Spleen (tissue), 11 donors: Measurements from ENCODE around the gene JAKMIP1. TPM values are rescaled to one million over a fixed set of nuclear protein-coding genes. Genes with fewer than 3 reads are reported as not detected.

ENCODE experiments used
- DNase-seq: peaks from one replicate; pipeline ENCODE4 v3.0.0-alpha.2; 2020
- H3K27ac ChIP-seq, 8 donors: fragments of 200-600 bp; sonication (generic) in 7 of 8; 1 replicate in 4 of 8; 2 replicates in 4 of 8; pipeline versions ENCODE4 v1.5.0 to v1.8.0; 2016 to 2021; ENCODE audit warnings: inconsistent platforms in 4 of 8, mild to moderate bottlenecking in 4 of 8, moderate library complexity in 1 of 8
- H3K27me3 ChIP-seq, 7 donors: fragments of 200-600 bp; sonication (generic) in 6 of 7; replicated peaks in 1 of 7; 1 replicate in 4 of 7; 2 replicates in 3 of 7; pipeline versions ENCODE4 v1.5.0 to v1.8.0; 2016 to 2021; ENCODE audit warnings: inconsistent platforms in 3 of 7, mild to moderate bottlenecking in 1 of 7
- H3K36me3 ChIP-seq, 6 donors: fragments of 200-600 bp; sonication (generic) in 5 of 6; 1 replicate in 4 of 6; 2 replicates in 2 of 6; pipeline versions ENCODE4 v1.5.0 to v1.8.0; 2016 to 2021; ENCODE audit warnings: inconsistent platforms in 2 of 6
- H3K4me1 ChIP-seq, 6 donors: fragments of 200-600 bp; sonication (generic) in 5 of 6; 1 replicate in 3 of 6; 2 replicates in 3 of 6; pipeline versions ENCODE4 v1.5.0 to v1.8.0; 2016 to 2021; ENCODE audit warnings: inconsistent platforms in 3 of 6
- H3K4me3 ChIP-seq, 8 donors: fragments of 200-600 bp; sonication (generic) in 7 of 8; 1 replicate in 4 of 8; 2 replicates in 4 of 8; pipeline versions ENCODE4 v1.5.0 to v1.8.0; 2016 to 2021; ENCODE audit warnings: inconsistent platforms in 4 of 8, mild to moderate bottlenecking in 4 of 8, moderate library complexity in 2 of 8
- H3K9me3 ChIP-seq, 8 donors: fragments of 200-600 bp; sonication (generic) in 7 of 8; 1 replicate in 4 of 8; 2 replicates in 4 of 8; pipeline versions ENCODE4 v1.5.0 to v1.8.0; 2016 to 2021; ENCODE audit warnings: inconsistent platforms in 4 of 8
- CTCF ChIP-seq, 11 experiments: fragments of 200-600 bp in 7 of 11; fragments of 450-650 bp in 4 of 11; sonication (generic) in 4 of 11; IDR thresholded peaks in 8 of 11; conservative IDR thresholded peaks in 3 of 11; 1 replicate in 7 of 11; 2 replicates in 4 of 11; pipeline versions ENCODE4 v1.4.0 to v1.8.0; 2016 to 2021; ENCODE audit warnings: antibody characterized with exemption in 11 of 11, inconsistent platforms in 4 of 11, mild to moderate bottlenecking in 1 of 11
- POLR2A ChIP-seq, 3 donors: fragments of 450-650 bp; IDR thresholded peaks; one replicate each; pipeline ENCODE4 v1.5.1; 2017; ENCODE audit warnings: antibody characterized with exemption in 3 of 3, mild to moderate bottlenecking in 1 of 3
- POLR2AphosphoS5 ChIP-seq, 3 donors: sonication (generic); formaldehyde crosslinking; IDR thresholded peaks; one replicate each; pipeline ENCODE4 v1.5.1; 2017; ENCODE audit warnings: antibody characterized with exemption in 3 of 3
- WGBS, 5 donors: extraction: QIAGEN DNeasy Blood & Tissue Kit in 3 of 5; methylation state at CpG; one replicate each; pipeline versions ENCODE4 v1.1.5 to v1.1.7; 2013 to 2018; 5-methylcytosine and 5-hydroxymethylcytosine counted together
- intact Hi-C: fragments of 100-400 bp; cut with DNase I; formaldehyde crosslinking; loops from one replicate; pipeline ENCODE4 v1.15.0; 2023; ENCODE audit warnings: low total_unique reads
- polyA plus RNA-seq, 3 donors: library from polyadenylated mRNA; stranded (reverse); fragments of 200-250 nt; gene quantifications; one replicate each; pipeline ENCODE4 v1.2.1, GENCODE V29; 2013
- total RNA-seq, 7 donors: library from RNA; depleted of rRNA in 3 of 7; stranded (reverse); fragments of >200 nt in 3 of 7; fragmentation: NEBNext Ultra II Directional in 4 of 7; extraction: Animal tissue kit (Norgen Biotek cat#: 25700) in 4 of 7; gene quantifications; one replicate each; pipeline versions ENCODE4 v1.1.0 to v1.2.1, GENCODE V29; 2016 to 2021
- donor health status: healthy with polysubstance abuse.
- donor health status: DM: no; HTN: no; CAD: no; lungs with moderate emphysema.
- donor health status: DM: no; HTN: no; CAD: no.
- donor health status: Bipolar disorder and iron deficiency.
- donor health status: healthy.
- donor health status: DM: no; HTN: no; CAD: no.
- donor health status: DM: yes; HTN: yes; CAD: no.

Gene JAKMIP1
- total and polyA plus RNA-seq, 10 donors = 0.37 to 8.7 (median 2.6) TPM

- TF ChIP-seq POLR2AphosphoS5 (IDR thresholded peaks at IDR 0.05) (no peak), CTCF (IDR thresholded peaks at IDR 0.05 in 8 of 11, conservative IDR thresholded peaks at IDR 0.05 in 3 of 11) (no peak), POLR2A (IDR thresholded peaks at IDR 0.05) (no peak)
- no peaks in the 10 kb centered on the region for H3K36me3 ChIP-seq
- no peak within 1 kb of the TSS for H3K27ac ChIP-seq
- H3K27me3 ChIP-seq = peaks cover 0 to 22% (median 0%) of the 10 kb centered on the region in 7 donors
- no peak for DNase-seq
- intact Hi-C loops = no loop called here
- no peaks in the 10 kb centered on the region for H3K9me3 ChIP-seq
- no peak within 1 kb of the TSS for H3K4me3 ChIP-seq
- WGBS, 5 donors = 71 to 75% (median 73%) methylated on average over 8 of the region's 8 CpGs
- peaks cover 0 to 10% (median 2%) of the 10 kb centered on the region in 6 donors for H3K4me1 ChIP-seq
Observed at GRCh38 chr4:6018331-6018730, 182.0 kb downstream of the JAKMIP1 start, which contains the start of gene C4orf50. TSS of gene C4orf50 (minus strand) at chr4:6018431.

- no peak for DNase-seq
- Histone ChIP-seq H3K4me3 (no peak overlapping the region), H3K9me3 (no peaks in the 10 kb centered on the region), H3K27me3 (peaks cover 0 to 22% (median 0%) of the 10 kb centered on the region in 7 donors), H3K36me3 (no peaks in the 10 kb centered on the region), H3K4me1 (peaks cover 0 to 7% (median 2%) of the 10 kb centered on the region in 6 donors), H3K27ac (no peak overlapping the region)
- TF ChIP-seq POLR2A (IDR thresholded peaks at IDR 0.05) = no peak
- no peak for TF ChIP-seq CTCF (IDR thresholded peaks at IDR 0.05 in 8 of 11, conservative IDR thresholded peaks at IDR 0.05 in 3 of 11)
- TF ChIP-seq POLR2AphosphoS5 (IDR thresholded peaks at IDR 0.05) = no peak
- WGBS, 5 donors = 85 to 95% (median 88%) methylated on average over 11 of the region's 11 CpGs
- intact Hi-C loops = no loop called here
Observed at GRCh38 chr4:6017800-6018199, 182.5 kb downstream of the JAKMIP1 start.

DNA sequence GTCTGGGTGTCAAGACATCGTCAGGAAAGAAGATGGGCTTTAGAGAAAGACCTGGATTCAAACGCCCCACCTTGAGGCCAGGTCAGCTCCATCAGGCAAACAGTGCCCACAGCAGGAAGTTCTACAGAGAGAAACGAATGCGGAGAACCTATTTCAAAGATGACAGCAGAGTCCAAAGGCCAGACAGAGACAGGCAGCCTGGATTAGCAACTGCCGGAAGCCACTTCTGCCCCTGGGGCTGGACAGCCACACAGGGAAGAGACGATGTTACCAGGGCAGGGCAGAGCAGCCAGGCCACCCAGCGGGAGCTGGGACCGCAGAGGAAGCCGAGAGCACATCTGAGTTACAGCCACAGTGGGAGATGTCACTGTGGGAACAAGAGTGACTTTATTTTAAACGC, 183.3 kb downstream of the JAKMIP1 start:
- Histone ChIP-seq H3K36me3 (no peaks in the 10 kb centered on the region), H3K9me3 (no peaks in the 10 kb centered on the region), H3K27ac (no peak overlapping the region), H3K4me1 (no peaks in the 10 kb centered on the region), H3K27me3 (peaks cover 0 to 25% (median 0%) of the 10 kb centered on the region in 7 donors), H3K4me3 (no peak overlapping the region)
- intact Hi-C loops = no loop called here
- no peak for DNase-seq
- 68 to 80% (median 76%) methylated on average over 10 of the region's 10 CpGs for WGBS, 5 donors
- TF ChIP-seq POLR2AphosphoS5 (IDR thresholded peaks at IDR 0.05) = no peak
- TF ChIP-seq CTCF (IDR thresholded peaks at IDR 0.05 in 8 of 11, conservative IDR thresholded peaks at IDR 0.05 in 3 of 11) = no peak
- TF ChIP-seq POLR2A (IDR thresholded peaks at IDR 0.05) = no peak

- TF ChIP-seq POLR2A (IDR thresholded peaks at IDR 0.05) (no peak), POLR2AphosphoS5 (IDR thresholded peaks at IDR 0.05) (no peak), CTCF (IDR thresholded peaks at IDR 0.05 in 8 of 11, conservative IDR thresholded peaks at IDR 0.05 in 3 of 11) (no peak)
Observed at GRCh38 chr4:6013564-6013963, 186.8 kb downstream of the JAKMIP1 start.

More at GRCh38 chr4:6013564-6013963, 186.8 kb downstream of the JAKMIP1 start:
- Histone ChIP-seq H3K36me3 (no peaks in the 10 kb centered on the region), H3K9me3 (no peaks in the 10 kb centered on the region), H3K4me3 (no peak overlapping the region), H3K27me3 (peaks cover 0 to 42% (median 7%) of the 10 kb centered on the region in 7 donors), H3K4me1 (peaks cover 0 to 6% (median 0%) of the 10 kb centered on the region in 6 donors), H3K27ac (no peak overlapping the region)
- DNase-seq = no peak
- 76 to 91% (median 85%) methylated on average over 12 of the region's 12 CpGs for WGBS, 5 donors
- intact Hi-C loops = no loop called here
